Suprapubic skin (tissue), 4 donors: ENCODE measurements around the gene MAGI1. TPM values are rescaled to one million over a fixed set of nuclear protein-coding genes. Genes with fewer than 3 reads are reported as not detected.

Source experiments
- DNase-seq, 2 donors: peaks; one replicate each; pipeline ENCODE4 v3.0.0-alpha.2; 2019; ENCODE audit warnings: low spot score in 2 of 2
- H3K27ac ChIP-seq: fragments of 200-600 bp; sonication (generic); one replicate; pipeline ENCODE4 v1.5.1; 2019
- H3K27me3 ChIP-seq: fragments of 200-600 bp; sonication (generic); one replicate; pipeline ENCODE4 v1.5.1; 2019
- H3K36me3 ChIP-seq: fragments of 200-600 bp; sonication (generic); one replicate; pipeline ENCODE4 v1.5.1; 2019
- H3K4me1 ChIP-seq: fragments of 200-600 bp; sonication (generic); one replicate; pipeline ENCODE4 v1.5.1; 2019
- H3K4me3 ChIP-seq: fragments of 200-600 bp; sonication (generic); one replicate; pipeline ENCODE4 v1.5.1; 2019; ENCODE audit warnings: mild to moderate bottlenecking
- H3K9me3 ChIP-seq: fragments of 200-600 bp; sonication (generic); one replicate; pipeline ENCODE4 v1.5.1; 2019
- EP300 ChIP-seq: sonication (generic); formaldehyde crosslinking; IDR thresholded peaks from one replicate; pipeline ENCODE4 v1.6.1; 2017; ENCODE audit warnings: antibody characterized with exemption
- POLR2A ChIP-seq, 2 donors: fragments of 450-650 bp; IDR thresholded peaks; one replicate each; pipeline ENCODE4 v1.6.1; 2017; ENCODE audit warnings: antibody characterized with exemption in 2 of 2, mild to moderate bottlenecking in 2 of 2, moderate library complexity in 2 of 2
- POLR2AphosphoS5 ChIP-seq, 3 donors: sonication (generic); formaldehyde crosslinking; IDR thresholded peaks; one replicate each; pipeline ENCODE4 v1.6.1; 2017; ENCODE audit warnings: antibody characterized with exemption in 3 of 3
- WGBS: methylation state at CpG from one replicate; pipeline ENCODE4 v1.1.5; 2018; 5-methylcytosine and 5-hydroxymethylcytosine counted together
- total RNA-seq, 4 donors: library from RNA; depleted of rRNA; stranded (reverse); fragments of >200 nt; gene quantifications; one replicate each; pipeline ENCODE4 v1.1.0, GENCODE V29; 2016
- TF ChIP-seq, protein P1 (sequence below), 2 donors: fragments of 200-600 bp in 1 of 2; fragments of 450-650 bp in 1 of 2; sonication (generic) in 1 of 2; IDR thresholded peaks; one replicate each; pipeline ENCODE4 v1.5.1; 2016 to 2019; ENCODE audit warnings: antibody characterized with exemption in 2 of 2, mild to moderate bottlenecking in 1 of 2, moderate library complexity in 1 of 2

MAGI1 gene
- total RNA-seq, 4 donors from 2014 or later, result 37.9 to 71.5 (median 48.6) TPM

- no peak overlapping the region for H3K4me3 ChIP-seq
- H3K27ac ChIP-seq, result no peak overlapping the region
- H3K9me3 ChIP-seq, result no peaks in the 10 kb centered on the region
- H3K4me1 ChIP-seq, result no peaks in the 10 kb centered on the region
- H3K27me3 ChIP-seq, result no peaks in the 10 kb centered on the region
- H3K36me3 ChIP-seq, result peaks cover 4% of the 10 kb centered on the region
- WGBS, result 81% methylated on average over 5 of the region's 5 CpGs
- DNase-seq, result no peak
- no peak for TF ChIP-seq POLR2AphosphoS5 (IDR thresholded peaks at IDR 0.05)
- TF ChIP-seq EP300, result no peak
- TF ChIP-seq POLR2A (IDR thresholded peaks at IDR 0.05), result no peak
- TF ChIP-seq, protein P1, sequence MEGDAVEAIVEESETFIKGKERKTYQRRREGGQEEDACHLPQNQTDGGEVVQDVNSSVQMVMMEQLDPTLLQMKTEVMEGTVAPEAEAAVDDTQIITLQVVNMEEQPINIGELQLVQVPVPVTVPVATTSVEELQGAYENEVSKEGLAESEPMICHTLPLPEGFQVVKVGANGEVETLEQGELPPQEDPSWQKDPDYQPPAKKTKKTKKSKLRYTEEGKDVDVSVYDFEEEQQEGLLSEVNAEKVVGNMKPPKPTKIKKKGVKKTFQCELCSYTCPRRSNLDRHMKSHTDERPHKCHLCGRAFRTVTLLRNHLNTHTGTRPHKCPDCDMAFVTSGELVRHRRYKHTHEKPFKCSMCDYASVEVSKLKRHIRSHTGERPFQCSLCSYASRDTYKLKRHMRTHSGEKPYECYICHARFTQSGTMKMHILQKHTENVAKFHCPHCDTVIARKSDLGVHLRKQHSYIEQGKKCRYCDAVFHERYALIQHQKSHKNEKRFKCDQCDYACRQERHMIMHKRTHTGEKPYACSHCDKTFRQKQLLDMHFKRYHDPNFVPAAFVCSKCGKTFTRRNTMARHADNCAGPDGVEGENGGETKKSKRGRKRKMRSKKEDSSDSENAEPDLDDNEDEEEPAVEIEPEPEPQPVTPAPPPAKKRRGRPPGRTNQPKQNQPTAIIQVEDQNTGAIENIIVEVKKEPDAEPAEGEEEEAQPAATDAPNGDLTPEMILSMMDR (IDR thresholded peaks at IDR 0.05), result no peak
Measured at GRCh38 chr3:65391068-65391467, 647.6 kb downstream of the MAGI1 start.

DNA sequence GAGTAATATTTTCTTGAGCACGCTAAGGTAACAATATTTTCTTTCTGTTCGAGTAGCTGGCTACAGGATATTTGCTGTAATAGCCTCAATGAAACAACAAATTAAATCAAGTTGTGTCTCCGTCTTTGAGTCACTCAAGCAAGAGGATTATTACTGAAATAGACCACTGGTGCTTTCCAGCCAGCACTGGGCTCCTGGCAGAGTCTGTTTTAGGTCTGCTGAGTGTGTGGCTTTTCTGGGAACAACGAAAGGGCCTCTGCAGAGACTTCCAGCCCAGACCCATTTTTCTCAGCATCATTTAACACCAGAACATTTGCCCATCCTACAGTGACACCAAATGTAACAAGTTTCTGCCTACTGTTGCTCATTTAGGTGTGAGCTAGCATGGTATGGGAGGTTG is 652.9 kb downstream of the MAGI1 start:
- TF ChIP-seq, protein P1 (IDR thresholded peaks at IDR 0.05), result no peak
- TF ChIP-seq POLR2A (IDR thresholded peaks at IDR 0.05), result no peak
- no peak for TF ChIP-seq POLR2AphosphoS5 (IDR thresholded peaks at IDR 0.05)
- TF ChIP-seq EP300, result no peak
- no peak overlapping the region for H3K27ac ChIP-seq
- no peaks in the 10 kb centered on the region for H3K27me3 ChIP-seq
- H3K4me3 ChIP-seq, result no peak overlapping the region
- peaks cover 27% of the 10 kb centered on the region for H3K36me3 ChIP-seq
- DNase-seq, result no peak
- 96% methylated on average over 4 of the region's 4 CpGs for WGBS
- H3K9me3 ChIP-seq, result no peaks in the 10 kb centered on the region
- no peaks in the 10 kb centered on the region for H3K4me1 ChIP-seq

GRCh38 chr3:65381496-65382010 is 657.2 kb downstream of the MAGI1 start:
- TF ChIP-seq EP300 (no peak), POLR2A (IDR thresholded peaks at IDR 0.05) (no peak), POLR2AphosphoS5 (IDR thresholded peaks at IDR 0.05) (no peak)
- TF ChIP-seq, protein P1 (IDR thresholded peaks at IDR 0.05), result no peak
- H3K4me1 ChIP-seq, result no peaks in the 10 kb centered on the region
- H3K4me3 ChIP-seq, result no peak overlapping the region
- 87% methylated on average over 10 of the region's 10 CpGs for WGBS
- H3K36me3 ChIP-seq, result peaks cover 36% of the 10 kb centered on the region
- no peak for DNase-seq
- no peaks in the 10 kb centered on the region for H3K9me3 ChIP-seq
- H3K27ac ChIP-seq, result no peak overlapping the region
- H3K27me3 ChIP-seq, result no peaks in the 10 kb centered on the region

- no peaks in the 10 kb centered on the region for H3K4me1 ChIP-seq
- H3K4me3 ChIP-seq, result no peak overlapping the region
- no peak for DNase-seq
- TF ChIP-seq, protein P1 (IDR thresholded peaks at IDR 0.05), result no peak
- TF ChIP-seq EP300, result no peak
- TF ChIP-seq POLR2A (IDR thresholded peaks at IDR 0.05), result no peak
- TF ChIP-seq POLR2AphosphoS5 (IDR thresholded peaks at IDR 0.05), result no peak
- peaks cover 36% of the 10 kb centered on the region for H3K36me3 ChIP-seq
- 98% methylated on average over 35 of the region's 35 CpGs for WGBS
- no peaks in the 10 kb centered on the region for H3K9me3 ChIP-seq
- no peak overlapping the region for H3K27ac ChIP-seq
- no peaks in the 10 kb centered on the region for H3K27me3 ChIP-seq
Measured at GRCh38 chr3:65379223-65379622, 659.5 kb downstream of the MAGI1 start.

- Histone ChIP-seq H3K27me3 (no peaks in the 10 kb centered on the region), H3K9me3 (no peaks in the 10 kb centered on the region), H3K4me1 (no peaks in the 10 kb centered on the region), H3K36me3 (peaks cover 27% of the 10 kb centered on the region), H3K4me3 (no peak overlapping the region), H3K27ac (no peak overlapping the region)
- TF ChIP-seq, protein P1 (IDR thresholded peaks at IDR 0.05), result no peak
- TF ChIP-seq POLR2A (IDR thresholded peaks at IDR 0.05), result no peak
- no peak for TF ChIP-seq EP300
- TF ChIP-seq POLR2AphosphoS5 (IDR thresholded peaks at IDR 0.05), result no peak
- DNase-seq, result no peak
- 91% methylated on average over 2 of the region's 2 CpGs for WGBS
Measured at GRCh38 chr3:65377637-65378036, 661.1 kb downstream of the MAGI1 start.
